Hematopoietic multipotent progenitor cell treated with erythropoietin and hydrocortisone succinate and interleukin-3 and kit ligand, for 15 days (in vitro differentiated cells): ENCODE data around the gene PEAK1.

ENCODE experiments used
- DNase-seq: peaks from one replicate; pipeline ENCODE4 v3.0.0-alpha.2; 2015; ENCODE audit warnings: low spot score

PEAK1 gene

DNA sequence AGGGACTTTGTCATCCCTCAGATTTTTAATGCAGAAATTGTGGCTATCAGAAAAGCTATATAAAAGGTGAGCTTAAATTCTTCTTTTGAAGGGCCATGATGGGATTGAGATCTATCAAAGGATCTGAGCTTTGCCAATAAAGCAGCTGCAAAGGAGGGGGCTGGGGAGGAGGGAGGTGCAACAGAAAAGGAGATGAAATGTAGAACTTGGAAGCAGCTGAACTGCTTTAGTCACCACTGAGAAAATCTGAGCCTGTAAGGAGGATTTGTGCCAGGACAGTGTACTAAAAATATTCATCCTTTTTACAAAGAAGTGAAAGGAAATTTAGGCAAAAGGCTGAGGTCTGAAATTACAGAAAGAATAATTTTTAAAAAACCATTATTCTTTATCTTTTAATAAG, 359.4 kb downstream of the PEAK1 start:
- DNase-seq = no peak

DNA sequence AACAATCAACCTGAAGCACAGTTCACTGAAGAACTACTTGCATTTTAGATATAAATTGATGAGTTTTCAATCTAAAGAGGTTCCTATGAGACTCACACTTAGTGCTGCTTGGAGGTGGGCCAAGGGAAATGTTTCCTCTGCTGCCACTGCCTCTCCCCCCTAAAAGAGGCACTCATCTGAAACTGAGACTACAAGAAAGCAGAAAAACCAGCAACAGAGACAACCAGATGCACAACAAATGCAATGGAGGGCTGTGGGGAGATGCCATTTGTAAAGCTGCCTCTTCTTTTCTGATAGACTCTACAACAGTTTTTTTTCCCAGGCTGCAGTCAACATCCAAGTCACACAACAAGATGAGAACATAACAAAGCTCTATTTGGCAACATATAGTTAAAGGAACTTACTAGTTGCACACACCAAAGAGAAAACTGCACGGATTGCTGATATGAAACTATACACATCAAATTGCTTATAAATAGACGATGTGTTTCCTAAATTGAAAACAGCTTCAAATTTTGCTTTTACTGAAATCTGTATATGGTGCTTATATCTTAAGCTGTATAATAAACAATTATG, 360.0 kb downstream of the PEAK1 start:
- DNase-seq = no peak

DNA sequence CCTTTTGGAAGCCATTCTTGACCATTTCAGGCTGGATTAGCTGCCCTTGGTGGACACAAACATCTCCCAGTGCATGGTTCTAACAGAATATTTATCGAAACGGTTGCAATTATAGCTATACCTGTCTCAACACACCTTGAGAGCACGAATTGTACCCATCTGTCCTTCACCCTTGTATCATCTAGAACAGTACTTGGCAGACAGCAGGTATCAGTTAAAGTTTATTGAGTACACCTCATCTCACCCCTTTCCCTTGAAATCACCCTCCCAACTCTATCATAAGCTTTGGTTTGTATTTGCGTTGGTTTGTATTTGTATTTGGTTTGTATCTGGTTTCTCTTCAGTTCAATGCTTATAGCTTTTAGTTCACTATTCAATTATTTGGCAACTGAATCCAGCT, 361.4 kb downstream of the PEAK1 start:
- DNase-seq = no peak

DNA sequence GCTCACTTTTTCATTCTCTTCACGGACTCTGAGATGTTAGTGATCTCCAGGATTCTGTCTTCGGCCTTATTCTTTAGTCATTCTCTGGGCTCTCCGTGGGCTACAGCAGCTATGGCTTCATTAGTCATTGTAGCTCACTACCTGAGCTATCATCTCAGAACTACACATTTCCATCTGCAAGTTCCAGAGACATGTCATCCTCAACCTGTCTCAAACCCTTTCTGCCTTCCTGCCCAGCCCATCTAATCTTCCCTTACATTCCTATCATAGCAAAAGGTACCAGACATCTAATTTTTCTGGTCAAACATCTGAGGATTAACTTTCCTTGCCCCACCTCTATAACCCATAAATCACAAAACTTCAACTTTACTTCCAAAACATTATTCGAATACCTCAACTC, 362.2 kb downstream of the PEAK1 start:
- DNase-seq = no peak

DNA sequence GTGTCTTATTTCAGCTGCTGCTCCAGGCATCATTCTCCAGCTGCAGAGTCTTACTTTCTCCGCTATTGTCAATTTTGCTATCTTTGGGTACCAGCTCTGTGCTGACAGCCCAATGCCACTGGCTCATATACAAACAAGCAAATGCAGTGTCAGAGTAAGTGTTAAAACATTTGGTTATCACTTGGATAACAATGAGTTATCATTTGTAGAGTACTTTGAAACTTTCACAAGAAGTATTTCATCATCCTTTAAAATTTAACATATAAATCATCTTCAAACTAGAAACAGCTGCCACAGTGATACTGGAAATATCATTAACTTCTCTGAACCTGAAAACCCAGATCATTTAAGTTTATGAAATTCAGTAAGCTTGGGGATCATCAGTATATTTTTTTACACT, 362.8 kb downstream of the PEAK1 start:
- no peak for DNase-seq

DNA sequence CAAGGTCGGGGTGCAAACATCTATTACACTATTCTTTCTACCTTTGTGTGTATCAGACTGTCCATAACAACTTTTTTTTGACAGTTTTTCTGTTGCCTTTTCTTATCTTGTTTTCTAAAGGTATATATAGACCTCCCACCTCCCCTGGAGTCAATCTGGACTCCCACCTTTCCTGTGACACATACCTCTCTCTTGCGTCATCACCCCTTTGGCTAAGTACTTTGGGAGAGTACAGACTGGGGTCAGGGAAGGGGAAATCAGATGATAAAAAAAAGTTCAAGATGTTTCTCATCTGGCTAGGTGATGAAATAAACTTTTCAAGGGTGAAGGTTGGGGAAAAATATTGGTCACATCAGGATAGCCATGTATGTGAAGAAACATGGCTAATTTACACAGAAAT, 366.2 kb downstream of the PEAK1 start:
- no peak for DNase-seq

DNA sequence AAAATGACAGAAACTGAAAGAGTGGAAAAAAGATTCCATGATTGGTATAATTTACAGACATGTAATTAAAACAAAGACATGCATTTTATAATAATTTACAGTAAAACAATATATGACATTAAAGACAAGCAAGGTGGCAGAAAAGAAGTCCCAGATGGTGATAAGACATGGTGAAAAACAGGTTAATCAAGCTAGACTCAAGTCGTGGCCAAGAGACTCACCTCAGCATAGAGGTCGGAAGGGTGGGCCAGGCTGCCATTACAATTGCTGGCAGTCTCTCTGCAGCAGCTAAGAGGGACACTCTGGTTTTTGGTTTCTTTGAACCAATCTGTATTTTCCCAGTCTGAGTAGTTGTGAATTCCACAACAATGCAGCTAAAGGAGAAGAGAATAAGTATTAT, 367.3 kb downstream of the PEAK1 start:
- DNase-seq = no peak
